HepG2 (cell line): Measurements from ENCODE around the gene SPACA1. TPM values are rescaled to one million over a fixed set of nuclear protein-coding genes. Genes with fewer than 3 reads are reported as not detected.

Experiments used
- ATAC-seq: fragments of 200-7000 bp; cut with Tn5 transposase; 3 replicates; pipeline ENCODE4 v1.9.1; 2020; ENCODE audit warnings: mild to moderate bottlenecking, moderate library complexity
- BruUV-seq: library from RNA; stranded (reverse); fragments of 400-500 nt; replicated peaks from 2 replicates; lab custom pipeline; 2021; lab: Mats Ljungman, UMichigan
- CTCF ChIA-PET: fragments of 300-600 bp; formaldehyde crosslinking; extraction: SDS; loops from one replicate; lab custom pipeline; 2021; ENCODE audit warnings: low total read pairs, inconsistent platforms, low intra/inter-chr PET ratio; lab: Yijun Ruan, JAX
- POLR2A ChIA-PET: fragments of 350-600 bp; sonication (Branson Sonifier 250); formaldehyde crosslinking; loops from one replicate; lab custom pipeline; 2020; ENCODE audit warnings: antibody characterized with exemption, inconsistent platforms; lab: Yijun Ruan, JAX
- DNase-seq: peaks from one replicate; pipeline ENCODE4 v3.0.0-alpha.2; 2015; ENCODE audit warnings: low spot score
- FAIRE-seq: peaks from 3 replicates; lab custom pipeline; 2011; peaks lifted over from hg19 to GRCh38; lab: Jason Lieb, UNC
- H2AFZ ChIP-seq: one replicate; pipeline ENCODE4 v1.6.1; 2011; ENCODE audit warnings: low read length, inconsistent platforms
- H3K27ac ChIP-seq: fragments of 300-600 bp; 3 replicates; pipeline ENCODE4 v1.8.0; 2011; ENCODE audit warnings: mixed run types, mild to moderate bottlenecking, mixed read lengths, low read length, inconsistent platforms; ENCODE audit not compliant: insufficient read depth; ENCODE audit errors: extremely low read length
- H3K27me3 ChIP-seq, 2 experiments: fragments of 200-600 bp in 1 of 2; 2 replicates in 1 of 2; 3 replicates in 1 of 2; pipeline versions ENCODE4 v1.6.0 to v1.8.0; 2011; ENCODE audit warnings: low read length in 2 of 2, mild to moderate bottlenecking in 2 of 2, moderate library complexity in 2 of 2, inconsistent platforms in 1 of 2; ENCODE audit not compliant: insufficient read depth in 2 of 2, control insufficient read depth in 1 of 2
- H3K36me3 ChIP-seq, 2 experiments: fragments of 200-600 bp in 1 of 2; replicated peaks in 1 of 2; 2 replicates in 1 of 2; 3 replicates in 1 of 2; pipeline versions ENCODE4 v1.5.1 to v1.8.0; 2011; ENCODE audit warnings: low read length in 2 of 2, inconsistent platforms in 1 of 2; ENCODE audit not compliant: insufficient read depth in 2 of 2, control insufficient read depth in 1 of 2
- H3K4me1 ChIP-seq: 2 replicates; pipeline ENCODE4 v1.5.1; 2012; ENCODE audit warnings: low read length, inconsistent platforms; ENCODE audit not compliant: insufficient read depth
- H3K4me2 ChIP-seq: 2 replicates; pipeline ENCODE4 v1.6.0; 2011; ENCODE audit warnings: low read depth, low read length, inconsistent platforms
- H3K4me3 ChIP-seq, 3 experiments: fragments of 200-600 bp in 1 of 3; sonication (generic), shearing (Covaris generic) in 1 of 3; replicated peaks in 1 of 3; 2 replicates each; pipeline ENCODE4 v1.5.1; 2011 to 2016; ENCODE audit warnings: low read length in 3 of 3, inconsistent platforms in 2 of 3, low read depth in 2 of 3, mild to moderate bottlenecking in 2 of 3, control low read depth in 1 of 3, mixed read lengths in 1 of 3; ENCODE audit not compliant: insufficient read depth in 1 of 3
- H3K79me2 ChIP-seq: one replicate; pipeline ENCODE4 v1.6.1; 2011; ENCODE audit warnings: low read length, inconsistent platforms; ENCODE audit not compliant: insufficient read depth
- H3K9ac ChIP-seq: 2 replicates; pipeline ENCODE4 v1.6.0; 2011; ENCODE audit warnings: mild to moderate bottlenecking, low read depth, low read length, inconsistent platforms; ENCODE audit not compliant: insufficient read depth
- H3K9me3 ChIP-seq: 2 replicates; pipeline ENCODE4 v1.5.1; 2012; ENCODE audit warnings: mild to moderate bottlenecking, low read length
- H4K20me1 ChIP-seq: 2 replicates; pipeline ENCODE4 v1.6.0; 2011; ENCODE audit warnings: inconsistent platforms, mild to moderate bottlenecking, low read length, moderate library complexity; ENCODE audit not compliant: insufficient read depth
- ETV5 ChIP-seq: IDR thresholded peaks from 2 replicates; pipeline ENCODE4 v1.6.1; 2018; ENCODE audit warnings: missing biosample characterization, missing genetic modification reagents, inconsistent platforms, borderline replicate concordance
- GPBP1L1 ChIP-seq: sonication (generic); formaldehyde crosslinking; IDR thresholded peaks from 2 replicates; pipeline ENCODE4 v1.5.0; 2020; ENCODE audit warnings: mild to moderate bottlenecking, missing genetic modification reagents
- RXRB ChIP-seq: IDR thresholded peaks from 2 replicates; pipeline ENCODE4 v1.6.1; 2016; ENCODE audit warnings: borderline replicate concordance, missing genetic modification reagents, missing compliant biosample characterization
- TFE3 ChIP-seq: IDR thresholded peaks from 2 replicates; pipeline ENCODE4 v1.6.1; 2016
- TP53 ChIP-seq: sonication (generic); formaldehyde crosslinking; conservative IDR thresholded peaks from 2 replicates; pipeline ENCODE4 v1.4.0; 2020; ENCODE audit warnings: missing genetic modification reagents
- ZNF10 ChIP-seq: sonication (generic); formaldehyde crosslinking; IDR thresholded peaks from 2 replicates; pipeline ENCODE4 v1.4.0; 2020; ENCODE audit warnings: mild to moderate bottlenecking, low read depth, missing genetic modification reagents, borderline replicate concordance
- ZNF235 ChIP-seq: sonication (generic); formaldehyde crosslinking; IDR thresholded peaks from 2 replicates; pipeline ENCODE4 v1.8.1; 2023; ENCODE audit warnings: mild to moderate bottlenecking, missing genetic modification reagents, borderline replicate concordance
- ZNF280B ChIP-seq: sonication (generic); formaldehyde crosslinking; IDR thresholded peaks from 2 replicates; pipeline ENCODE4 v1.5.0; 2020; ENCODE audit warnings: missing genetic modification reagents, mild to moderate bottlenecking, borderline replicate concordance
- ZNF367 ChIP-seq: sonication (generic); formaldehyde crosslinking; IDR thresholded peaks from 2 replicates; pipeline ENCODE4 v1.4.0; 2020; ENCODE audit warnings: missing genetic modification reagents, borderline replicate concordance
- ZNF660 ChIP-seq: sonication (generic); formaldehyde crosslinking; IDR thresholded peaks from 2 replicates; pipeline ENCODE4 v1.5.1; 2020; ENCODE audit warnings: mild to moderate bottlenecking, low read depth, missing genetic modification reagents, borderline replicate concordance
- ZNF703 ChIP-seq: sonication (generic); formaldehyde crosslinking; IDR thresholded peaks from 2 replicates; pipeline ENCODE4 v1.5.1; 2020; ENCODE audit warnings: missing genetic modification reagents, mild to moderate bottlenecking, moderate library complexity, borderline replicate concordance
- WGBS: methylation state at CpG from one replicate; pipeline ENCODE4 v1.1.6; 2017; ENCODE audit warnings: low lambda C conversion rate; 5-methylcytosine and 5-hydroxymethylcytosine counted together
- in situ Hi-C: cut with HindIII; loops from 2 replicates; pipeline ENCODE4 v1.10.0; 2017; ENCODE audit warnings: low pct_unique_long_range_greater_than_20kb; ENCODE audit not compliant: extremely low pct_ligation_motif_present
- intact Hi-C: fragments of 100-400 bp; cut with micrococcal nuclease; formaldehyde crosslinking; loops from one replicate; pipeline ENCODE4 v1.10.0; 2022; ENCODE audit not compliant: unreplicated experiment
- polyA plus RNA-seq, 8 experiments: library from polyadenylated mRNA; depleted of rRNA in 3 of 8; stranded (reverse) in 7 of 8; unstranded in 1 of 8; fragments of >200 nt; fragmentation: Illumina TruSeq in 4 of 8; extraction: Trizol in 4 of 8; gene quantifications; 2 replicates each; pipeline versions ENCODE4 v1.2.1 to v1.2.3, GENCODE V29; 2011 to 2016; ENCODE audit warnings: low read depth in 4 of 8, missing spikeins in 1 of 8, mixed read lengths in 1 of 8; ENCODE audit not compliant: insufficient read depth in 1 of 8
- total RNA-seq, 5 experiments: library from RNA; depleted of rRNA; stranded (reverse); fragments of >200 nt; fragmentation: Illumina TruSeq; extraction: Trizol; gene quantifications; 2 replicates each; pipeline ENCODE4 v1.2.3, GENCODE V29; 2016; ENCODE audit warnings: low read depth in 1 of 5

SPACA1 gene
- total and polyA plus RNA-seq, 2 of the 13 experiments (the other 11 are each of a cell fraction or from before 2014, with no cell fraction given) = 0.07 TPM; not detected in 1

GRCh38 chr6:88008831-88009231 is 38.8 kb upstream of the SPACA1 start:
- Histone ChIP-seq H4K20me1 (no peaks in the 10 kb centered on the region), H3K79me2 (no peaks in the 10 kb centered on the region), H3K4me2 (no peak overlapping the region), H2AFZ (no peak overlapping the region), H3K9ac (no peak overlapping the region), H3K27me3 (no peaks in the 10 kb centered on the region), H3K36me3 (no peaks in the 10 kb centered on the region), H3K4me1 (peaks cover 9% of the 10 kb centered on the region; the same call in 1 of the 2 replicates), H3K9me3 (no peaks in the 10 kb centered on the region), H3K27ac (no peak overlapping the region), H3K4me3 (no peak overlapping the region)
- 0% methylated on average over 2 of the region's 2 CpGs for WGBS
- intact Hi-C loops = no loop called here
- in situ Hi-C loops = no loop called here
- CTCF ChIA-PET = no interaction called here
- POLR2A ChIA-PET = no interaction called here
- no TSS peak for BruUV-seq
- TF ChIP-seq ZNF703 (CRISPR knock-in tag) (no peak), ZNF235 (no peak), GPBP1L1 (CRISPR knock-in tag) (no peak), TP53 (CRISPR knock-in tag) (no peak), ZNF367 (CRISPR knock-in tag) (no peak), ZNF10 (CRISPR knock-in tag) (no peak), ZNF280B (CRISPR knock-in tag) (no peak), RXRB (no peak), TFE3 (no peak), ETV5 (CRISPR knock-in tag) (no peak), ZNF660 (CRISPR knock-in tag) (no peak)
- DNase-seq = no peak
- ATAC-seq = no peak
- FAIRE-seq = no peak
